Ramos (cell line): ENCODE measurements around the gene VSTM2B.

ENCODE experiments used
- in situ Hi-C: fragments of 300-500 bp; cut with MboI; formaldehyde crosslinking; loops from one replicate; pipeline ENCODE4 v1.14.3; 2022; ENCODE audit warnings: low sequenced_read_pairs; ENCODE audit not compliant: unreplicated experiment

VSTM2B gene

DNA sequence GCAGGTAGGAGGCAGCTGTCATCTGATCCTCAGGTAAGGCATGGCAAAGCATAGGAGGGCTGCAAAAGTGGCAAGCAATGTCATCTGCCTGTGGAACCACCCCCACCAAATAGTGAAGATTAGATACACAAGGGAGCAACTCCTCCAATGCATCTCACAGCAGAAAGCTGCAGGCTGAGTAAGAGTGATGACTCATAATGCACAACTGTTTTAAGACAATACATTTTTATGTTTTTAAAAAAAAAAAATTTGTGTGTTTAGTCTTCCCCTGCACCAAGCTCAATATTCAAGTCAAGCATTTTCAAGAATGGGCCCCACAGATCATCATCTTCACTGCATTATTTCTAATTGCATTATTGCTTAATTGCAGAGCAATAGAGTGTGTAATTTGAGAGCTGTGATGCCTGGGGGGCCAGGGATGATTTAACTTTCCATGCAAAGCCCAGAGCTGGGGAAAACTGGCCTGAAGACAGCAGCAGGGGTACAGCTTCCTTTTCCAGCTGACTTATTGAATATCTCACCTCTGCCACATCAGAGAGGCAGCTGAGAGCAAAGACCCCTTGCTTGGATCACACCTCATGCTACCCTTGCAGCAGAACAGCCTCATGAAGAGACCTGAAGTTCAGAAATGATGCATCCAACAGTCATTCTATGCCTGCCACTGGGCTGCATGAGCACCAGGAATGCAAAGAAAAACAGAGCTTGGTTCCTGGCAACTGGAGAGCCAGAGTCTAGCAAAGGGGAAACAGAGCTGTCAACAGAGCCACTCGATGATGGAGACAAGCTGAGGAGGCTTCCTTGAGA, 57.6 kb downstream of the VSTM2B start:
- in situ Hi-C loops = no loop called here

DNA sequence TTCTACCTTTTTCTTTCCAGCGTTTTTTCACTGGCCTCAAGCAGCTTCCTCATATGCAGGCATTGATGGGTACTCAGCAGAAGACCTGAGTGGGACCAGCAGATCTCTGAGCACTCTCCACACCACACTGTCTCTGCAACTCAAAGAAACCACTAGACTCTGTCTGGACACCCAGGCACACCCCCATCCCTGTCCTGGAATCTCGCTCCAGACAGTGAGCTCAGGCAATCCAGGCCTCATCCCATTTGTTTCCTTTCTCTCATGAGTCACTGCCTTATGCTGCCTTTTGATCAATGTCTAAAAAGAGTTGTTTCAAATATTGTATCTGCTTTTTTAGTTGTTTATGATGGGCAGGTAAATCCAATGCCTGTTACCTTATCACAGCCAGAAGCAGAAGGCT, 60.6 kb downstream of the VSTM2B start:
- in situ Hi-C loops = no loop called here

DNA sequence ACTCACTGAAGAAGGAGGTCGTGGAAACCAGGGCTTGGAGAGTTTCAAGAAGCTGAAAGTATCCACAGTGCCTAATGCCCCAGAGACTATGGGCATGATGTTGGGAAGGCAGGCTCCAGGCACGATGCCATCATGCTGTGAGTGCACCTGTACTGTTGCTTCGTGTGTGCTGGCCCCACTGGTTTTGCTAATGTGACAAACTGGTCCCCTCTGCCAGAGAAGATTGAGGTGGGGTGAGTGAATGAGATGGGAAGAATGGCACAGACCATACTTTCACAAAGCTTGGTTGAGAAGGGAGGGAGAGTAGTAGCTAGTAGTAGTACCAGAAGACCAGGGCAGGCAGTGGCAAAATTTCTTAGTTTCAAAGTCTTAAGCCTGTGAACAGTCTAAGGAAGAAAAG, 61.3 kb downstream of the VSTM2B start:
- in situ Hi-C loops = no loop called here

DNA sequence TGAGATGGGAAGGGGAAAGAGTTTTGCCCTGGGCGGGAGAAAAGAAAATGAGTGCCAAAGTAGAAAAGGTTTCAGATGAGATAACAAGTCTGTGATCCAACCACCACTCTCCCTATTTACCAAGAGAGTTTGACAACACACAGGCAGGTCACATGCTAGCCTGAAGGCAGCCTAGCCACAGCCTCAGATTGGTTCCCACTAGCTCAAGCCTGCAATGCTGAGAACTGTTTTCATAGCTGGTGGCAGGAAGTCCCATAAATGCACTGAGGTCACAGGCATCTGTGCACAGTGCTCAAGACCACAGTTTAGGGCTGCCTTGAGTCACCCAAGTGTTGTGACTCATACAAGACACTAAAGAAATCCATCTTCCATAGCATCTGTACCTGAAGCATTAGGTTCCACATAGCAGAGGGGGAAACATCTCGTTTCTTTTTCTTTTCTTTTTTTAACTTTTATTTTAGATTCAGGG, 61.8 kb downstream of the VSTM2B start:
- in situ Hi-C loops = no loop called here

DNA sequence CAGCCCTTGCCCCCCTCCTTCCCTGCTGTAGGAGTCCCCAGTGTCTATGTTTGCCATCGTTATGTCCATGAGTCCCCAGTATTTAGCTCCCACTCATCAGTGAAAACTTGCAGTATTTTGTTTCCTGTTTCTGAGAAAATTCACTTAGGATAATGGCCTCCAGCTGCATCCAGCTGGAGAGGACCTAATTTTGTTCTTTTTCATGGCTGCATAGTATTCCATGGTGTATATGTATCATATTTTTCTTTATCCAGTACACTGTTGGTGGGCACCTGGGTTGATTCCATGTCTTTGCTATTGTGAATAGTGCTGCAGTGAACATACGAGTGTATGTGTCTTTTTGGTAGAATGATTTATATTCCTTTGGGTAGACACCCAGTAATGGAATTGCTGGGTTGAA, 62.3 kb downstream of the VSTM2B start:
- in situ Hi-C loops = no loop called here

DNA sequence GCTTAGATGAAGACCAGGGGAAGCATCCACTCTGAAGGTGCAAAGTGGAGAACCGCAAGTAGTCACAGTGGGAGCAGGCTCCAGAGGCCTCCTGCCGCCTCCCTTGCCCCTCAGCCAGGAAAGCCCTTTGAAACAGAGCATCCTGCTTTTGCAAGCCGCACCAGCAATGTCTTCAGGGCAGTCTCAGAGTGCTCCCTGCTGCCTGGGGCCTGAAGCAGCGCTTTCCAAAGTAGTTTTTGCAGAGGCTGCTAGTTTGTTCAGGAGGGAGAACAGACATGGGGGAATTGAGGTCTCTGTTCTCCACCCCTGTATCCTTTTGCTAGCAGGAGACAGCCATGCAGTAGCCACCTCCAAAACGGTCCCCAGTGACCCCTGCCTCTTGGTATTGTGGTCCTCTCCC, 64.5 kb downstream of the VSTM2B start:
- in situ Hi-C loops = no loop called here

DNA sequence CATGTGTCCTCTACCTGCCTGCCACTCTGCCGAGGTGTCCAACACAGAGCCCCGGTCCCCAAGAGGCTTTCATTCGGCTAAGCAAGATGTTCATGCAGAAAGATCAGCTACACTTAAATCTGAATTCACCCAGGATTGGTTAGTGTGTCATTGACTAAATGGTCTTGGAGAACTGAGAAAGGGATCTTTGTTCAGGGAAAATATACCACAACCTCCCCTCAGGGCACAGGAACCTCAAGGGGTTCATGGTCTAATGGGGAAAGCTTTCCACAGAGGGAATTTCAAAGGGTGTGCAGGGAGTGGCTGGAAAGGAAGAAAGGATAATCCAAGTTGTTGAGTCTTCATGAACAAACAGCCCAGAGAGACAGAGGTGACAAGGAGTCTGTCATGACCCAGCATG, 65.9 kb downstream of the VSTM2B start:
- in situ Hi-C loops = no loop called here

DNA sequence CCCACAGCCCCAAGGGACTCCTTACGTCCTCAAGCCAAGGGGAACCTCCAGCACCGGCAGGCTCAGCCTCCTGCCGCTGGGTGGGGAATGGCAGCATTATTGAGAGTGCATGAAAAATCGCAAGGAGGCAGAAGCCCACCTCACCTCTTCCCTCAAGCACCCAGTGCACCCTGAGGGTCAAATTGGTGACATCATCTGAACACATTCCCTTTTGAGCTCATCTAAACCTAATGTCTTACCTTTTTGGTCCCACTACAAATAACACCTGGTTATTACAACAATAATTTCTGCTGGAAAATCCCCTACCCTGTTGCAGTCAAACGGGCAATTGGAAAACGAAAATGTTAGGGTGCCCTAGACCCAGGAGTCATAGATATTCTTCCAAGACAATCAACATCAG, 68.1 kb downstream of the VSTM2B start:
- in situ Hi-C loops = no loop called here

DNA sequence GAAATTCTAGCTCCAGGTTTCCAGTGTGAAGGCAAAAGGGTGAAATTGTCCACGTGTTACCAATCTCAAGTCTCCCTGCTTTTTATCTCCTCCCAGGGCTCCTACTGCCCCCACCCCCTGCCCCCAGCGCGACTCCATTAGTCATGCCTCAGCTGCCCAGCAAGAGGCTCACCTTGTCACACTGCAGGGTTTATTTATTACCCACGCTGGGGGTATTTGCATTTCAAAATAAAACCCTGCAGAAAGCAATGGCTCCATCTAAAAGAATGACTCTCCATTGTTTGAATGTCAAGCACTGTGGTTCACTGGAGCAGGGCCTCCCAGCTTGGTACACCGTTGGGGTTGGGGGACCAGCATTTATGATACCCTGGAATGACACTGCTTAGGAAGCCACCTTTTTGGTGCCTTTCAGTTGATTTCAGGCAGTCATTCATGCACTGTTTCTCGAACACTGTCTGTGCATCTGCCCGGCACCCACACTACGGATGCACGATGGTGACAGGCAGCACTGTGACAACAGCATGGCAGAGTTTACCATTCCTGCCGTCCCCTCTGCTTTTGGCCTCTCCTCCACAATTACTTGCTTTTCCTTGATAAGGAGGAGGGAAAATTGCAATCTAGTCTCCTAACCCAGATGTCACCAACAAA, 70.4 kb downstream of the VSTM2B start:
- in situ Hi-C loops = no loop called here

DNA sequence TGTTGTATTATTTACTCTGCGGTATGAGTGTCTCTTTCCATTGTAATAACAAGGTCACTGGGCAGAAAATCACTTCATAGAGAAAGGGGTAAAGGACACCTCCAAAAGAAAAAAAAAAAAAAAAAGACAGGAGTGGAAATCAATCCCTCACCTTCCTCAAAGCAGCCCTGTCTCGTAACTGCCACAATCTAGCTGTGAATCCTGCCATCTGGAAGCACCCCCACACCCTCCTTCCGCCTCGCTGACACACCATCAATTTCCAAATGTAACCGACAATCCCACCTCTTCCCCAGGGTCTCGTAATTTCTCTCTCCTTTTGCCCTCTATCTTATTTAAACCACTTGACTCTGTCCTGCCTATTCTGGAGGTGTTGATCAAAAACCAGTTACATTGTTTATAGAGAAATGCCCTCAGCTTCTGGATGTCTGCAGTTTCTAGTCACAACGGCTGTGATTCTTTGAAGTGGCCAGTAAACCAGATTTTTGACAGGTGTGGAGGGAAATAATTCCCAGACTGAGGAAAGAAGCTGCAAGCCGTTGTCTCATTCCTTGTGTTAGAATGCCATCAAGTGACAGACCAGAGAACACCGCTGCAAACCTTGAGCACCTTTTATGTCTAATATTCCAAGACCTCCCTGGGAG, 71.2 kb downstream of the VSTM2B start:
- in situ Hi-C loops = no loop called here

DNA sequence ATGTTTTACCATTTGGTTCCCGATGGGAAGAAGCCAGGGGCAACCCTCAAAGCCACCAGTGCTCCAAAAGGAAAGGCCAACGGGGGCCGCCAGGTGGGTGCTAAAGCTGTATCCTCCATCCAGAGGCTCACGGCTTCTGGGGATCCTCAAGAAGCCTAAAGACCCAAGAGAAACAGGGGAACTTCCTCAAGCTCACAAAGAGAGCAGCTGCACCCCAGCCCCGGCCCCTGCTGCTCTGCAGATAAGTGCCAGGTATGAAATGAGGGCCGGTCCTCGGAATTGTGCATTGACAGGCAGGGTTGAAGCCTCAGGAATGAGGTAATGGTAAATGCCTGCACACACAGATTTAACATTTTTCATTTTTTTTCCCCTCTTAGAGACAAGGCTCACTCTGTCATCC, 72.2 kb downstream of the VSTM2B start:
- in situ Hi-C loops = no loop called here

DNA sequence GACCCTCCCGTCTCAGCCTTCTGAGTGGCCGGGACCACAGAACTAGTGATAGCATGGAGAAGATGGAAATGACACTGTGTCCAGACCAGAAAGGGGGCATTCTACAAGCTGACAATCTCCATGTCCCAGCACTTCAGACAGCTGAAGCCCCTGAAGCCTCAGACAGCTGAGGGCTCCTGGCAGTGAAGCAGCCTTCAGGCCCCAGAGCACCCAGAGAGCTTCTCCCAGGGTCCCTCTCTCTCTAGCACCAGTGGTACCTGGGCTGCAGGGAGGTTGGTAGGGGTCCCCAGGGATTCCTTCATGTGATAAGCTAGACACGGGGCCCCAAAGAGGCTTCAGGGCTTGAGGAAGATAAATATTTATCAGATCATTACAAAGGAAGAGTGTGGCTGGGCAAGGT, 72.7 kb downstream of the VSTM2B start:
- in situ Hi-C loops = no loop called here

DNA sequence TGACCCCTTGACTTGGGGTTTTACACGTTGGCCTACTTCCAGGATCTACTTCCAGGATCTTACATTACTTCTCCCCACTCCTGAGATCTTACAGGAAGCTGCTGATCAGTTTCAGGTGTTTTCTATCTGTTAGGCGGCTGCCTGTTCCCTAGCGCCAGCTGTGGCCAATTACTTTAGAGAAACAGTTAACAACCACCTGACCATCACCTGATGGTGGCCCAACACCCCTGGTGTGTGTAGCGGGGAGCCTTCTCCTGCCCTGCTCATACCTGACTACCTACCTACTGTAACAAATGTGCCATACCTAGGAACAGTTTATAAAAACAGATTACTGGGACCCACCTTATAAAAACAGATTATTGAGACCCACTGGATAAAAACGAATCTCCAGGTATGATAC, 77.5 kb downstream of the VSTM2B start:
- in situ Hi-C loops = no loop called here

DNA sequence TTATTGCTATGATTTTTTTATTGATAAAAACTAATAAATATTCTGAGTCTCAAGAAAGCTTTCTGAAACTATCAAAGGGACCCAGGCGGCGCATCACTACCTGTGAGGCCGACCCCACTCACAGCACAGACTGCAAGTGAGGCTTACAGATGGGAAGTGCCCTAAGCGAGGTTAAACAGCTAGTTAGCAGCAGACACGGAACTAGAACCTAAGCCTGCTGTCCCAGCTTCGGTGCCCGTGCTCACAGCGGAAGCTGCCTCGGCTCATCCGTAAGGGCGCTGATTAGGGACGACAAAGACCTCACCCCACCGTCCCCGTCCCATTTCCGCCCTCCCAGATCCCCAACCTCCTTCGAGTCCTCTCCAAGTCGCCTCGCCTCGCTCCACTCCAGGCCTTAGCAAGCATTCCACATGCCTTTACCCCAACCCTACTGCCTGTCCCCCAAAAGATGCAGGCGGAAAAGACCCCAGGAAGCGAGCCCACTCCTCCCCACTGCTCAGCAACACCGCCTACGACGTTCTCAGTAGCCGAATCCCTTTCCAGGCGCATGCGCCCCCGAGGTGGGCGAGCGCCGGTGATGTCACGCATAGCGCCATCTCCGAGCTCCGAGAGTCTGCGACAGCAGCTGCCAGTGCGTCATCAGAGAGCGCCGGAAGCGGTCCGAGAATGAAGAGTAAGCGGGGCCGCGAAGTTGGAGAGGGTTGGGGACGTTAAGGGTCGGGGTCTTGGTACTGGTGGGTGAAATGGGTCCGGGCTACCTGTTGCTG, 80.0 kb downstream of the VSTM2B start, which contains the start of gene POP4:
Gene POP4 (plus strand): TSS at position 631 of the 767 bp plus-strand sequence. CDS start 36 bp downstream, at position 667.
- in situ Hi-C loops = no loop called here

DNA sequence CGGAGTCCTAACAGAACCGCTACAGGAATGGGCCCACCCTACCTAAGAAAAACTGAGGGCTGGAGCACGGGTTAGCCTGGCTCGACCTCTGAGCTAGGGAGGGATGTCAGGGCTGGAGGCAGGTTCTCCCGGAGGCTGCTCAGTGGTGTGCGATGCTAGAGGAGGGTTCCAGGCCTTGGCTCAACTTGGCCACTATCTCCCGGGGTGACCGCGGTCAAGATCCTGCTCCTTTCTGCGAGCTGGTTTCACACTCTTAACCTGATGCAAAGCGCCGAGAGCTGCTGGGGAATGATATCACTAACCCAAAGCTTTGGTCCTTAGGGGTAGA, 80.6 kb downstream of the VSTM2B start:
- in situ Hi-C loops = no loop called here

DNA sequence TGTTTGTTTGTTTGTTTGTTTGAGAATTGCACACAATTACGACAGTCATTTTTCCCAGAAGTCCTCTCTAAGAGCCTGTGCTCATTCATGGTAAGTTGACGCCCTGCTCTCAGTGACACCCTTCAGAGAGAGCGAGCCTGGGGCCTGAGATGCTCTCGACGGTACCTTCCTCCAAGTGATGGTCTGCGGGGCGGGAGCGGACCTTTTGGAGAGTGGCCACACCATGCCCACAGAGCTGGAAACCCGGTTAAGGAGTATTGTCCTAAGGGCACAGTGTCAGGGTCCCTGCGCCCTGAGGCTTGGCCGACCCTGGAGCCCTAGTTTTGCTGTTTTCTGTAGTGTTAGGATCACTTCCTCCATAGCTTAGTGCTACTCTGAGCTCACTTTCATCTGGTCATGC, 83.8 kb downstream of the VSTM2B start:
- in situ Hi-C loops = loop anchor here (5.0 kb wide), 1 partner anchor 103 kb away; no protein-coding TSS in a partner anchor

DNA sequence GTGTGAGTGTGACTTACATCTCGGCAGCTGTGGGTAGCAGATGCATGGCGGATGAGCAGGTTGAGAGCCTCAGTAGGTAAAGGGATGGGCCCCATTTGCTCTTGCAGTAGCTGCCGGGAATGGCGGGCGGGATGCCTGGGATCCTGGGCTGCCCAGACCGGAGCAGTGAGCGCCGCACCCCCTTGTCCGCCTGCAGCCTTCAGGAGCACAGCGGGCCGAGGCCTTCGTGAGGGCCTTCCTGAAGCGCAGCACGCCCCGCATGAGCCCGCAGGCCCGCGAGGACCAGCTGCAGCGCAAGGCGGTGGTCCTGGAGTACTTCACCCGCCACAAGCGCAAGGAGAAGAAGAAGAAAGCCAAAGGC, 84.4 kb downstream of the VSTM2B start:
- in situ Hi-C loops = loop anchor here (5.0 kb wide), 1 partner anchor 102 kb away; no protein-coding TSS in a partner anchor

DNA sequence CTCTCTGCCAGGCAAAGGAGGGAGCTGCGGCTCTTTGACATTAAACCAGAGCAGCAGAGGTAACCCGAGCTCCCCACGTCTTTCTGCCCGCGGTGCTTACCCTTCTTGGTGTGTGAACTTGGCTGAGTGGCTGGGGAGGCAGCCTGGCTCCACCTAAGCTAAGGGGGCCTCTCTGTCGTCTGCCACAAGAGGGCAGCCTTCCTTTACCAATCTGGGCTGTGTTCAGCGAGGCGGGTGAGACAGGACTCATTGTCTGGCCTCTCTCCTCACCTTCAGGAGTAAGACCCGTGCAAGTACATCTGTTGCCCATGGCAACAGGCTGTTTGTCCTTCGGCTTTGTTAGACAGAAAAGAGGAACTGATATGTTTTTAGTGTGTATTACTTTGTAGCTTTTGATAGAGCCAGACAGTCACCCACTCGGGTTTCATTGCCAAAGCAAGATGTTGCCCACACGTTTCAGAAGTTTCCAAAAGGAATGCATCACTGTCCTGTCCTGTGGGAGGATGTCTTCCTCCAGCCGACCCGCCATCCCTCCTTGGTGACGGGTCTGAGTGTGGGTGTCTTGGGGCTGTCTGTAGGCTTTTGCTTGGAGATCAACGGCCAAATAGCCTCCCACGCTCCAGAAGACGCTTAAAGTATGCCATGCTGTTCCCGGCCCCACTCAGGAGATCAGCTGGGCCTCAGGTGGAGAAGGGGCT, 84.9 kb downstream of the VSTM2B start:
- in situ Hi-C loops = loop anchor here (5.0 kb wide), 1 partner anchor 102 kb away; no protein-coding TSS in a partner anchor

DNA sequence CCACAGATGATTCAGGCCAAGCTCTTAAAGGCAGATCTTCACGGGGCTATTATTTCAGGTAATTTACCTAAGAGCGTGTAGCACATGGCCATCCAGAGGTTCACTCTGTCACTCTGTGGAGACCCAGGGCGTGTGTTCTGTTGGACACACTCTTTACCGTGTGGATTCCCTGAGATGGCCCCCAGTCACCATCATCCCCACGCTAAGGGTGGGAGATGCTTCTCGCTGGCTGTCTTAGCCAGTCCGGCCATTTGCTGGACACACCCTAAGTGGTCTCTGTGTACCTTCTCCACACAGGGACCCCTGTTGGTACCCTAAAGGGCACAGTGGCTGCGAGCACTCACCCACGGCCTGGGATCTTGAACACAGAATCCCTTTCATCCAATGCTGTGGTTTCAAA, 86.3 kb downstream of the VSTM2B start:
- in situ Hi-C loops = loop anchor here (5.0 kb wide), 1 partner anchor 100 kb away; no protein-coding TSS in a partner anchor
